Panc1 (cell line): Measurements from ENCODE around the gene CARM1. TPM values are rescaled to one million over a fixed set of nuclear protein-coding genes. Genes with fewer than 3 reads are reported as not detected.

Experiments used
- ATAC-seq: fragments of 200-7000 bp; cut with Tn5 transposase; 2 replicates; pipeline ENCODE4 v1.9.1; 2020; ENCODE audit warnings: mild to moderate bottlenecking, moderate library complexity
- BruUV-seq: library from RNA; stranded (reverse); fragments of 400-500 nt; replicated peaks from 2 replicates; lab custom pipeline; 2021; lab: Mats Ljungman, UMichigan
- CTCF ChIA-PET: fragments of 300-600 bp; sonication (Branson Sonifier 250); formaldehyde crosslinking; loops from one replicate; lab custom pipeline; 2022; ENCODE audit warnings: antibody characterized with exemption; lab: Charles Lee
- POLR2A ChIA-PET: fragments of 300-600 bp; sonication (Branson Sonifier 250); formaldehyde crosslinking; loops from one replicate; lab custom pipeline; 2022; ENCODE audit warnings: antibody characterized with exemption; lab: Charles Lee
- DNase-seq: peaks from one replicate; pipeline ENCODE4 v3.0.0-alpha.2; 2010; ENCODE audit warnings: low read depth, low spot score
- H3K27ac ChIP-seq: 2 replicates; pipeline ENCODE4 v1.5.1; 2011; ENCODE audit warnings: mild to moderate bottlenecking, low read length, inconsistent platforms
- H3K27me3 ChIP-seq: fragments of 200-500 bp; sonication (Bioruptor generic); 2 replicates; pipeline ENCODE4 v1.6.0; 2014; ENCODE audit warnings: low read length, inconsistent platforms; ENCODE audit not compliant: control insufficient read depth, insufficient read depth
- H3K36me3 ChIP-seq: fragments of 200-500 bp; sonication (Bioruptor generic); 2 replicates; pipeline ENCODE4 v1.5.1; 2014; ENCODE audit warnings: inconsistent platforms, mild to moderate bottlenecking, low read length, moderate library complexity; ENCODE audit not compliant: control insufficient read depth, insufficient read depth
- H3K4me1 ChIP-seq: 2 replicates; pipeline ENCODE4 v1.5.1; 2011; ENCODE audit warnings: inconsistent platforms, mild to moderate bottlenecking, low read length, moderate library complexity; ENCODE audit not compliant: control insufficient read depth, insufficient read depth
- H3K4me3 ChIP-seq, 2 experiments: 2 replicates each; pipeline ENCODE4 v1.5.1; 2011 to 2012; ENCODE audit warnings: low read depth in 2 of 2, low read length in 2 of 2, mild to moderate bottlenecking in 2 of 2, inconsistent platforms in 1 of 2, moderate library complexity in 1 of 2
- H3K9me3 ChIP-seq: fragments of 200-500 bp; sonication (Bioruptor generic); 2 replicates; pipeline ENCODE4 v1.5.1; 2014; ENCODE audit warnings: low read depth, mild to moderate bottlenecking, inconsistent platforms, low read length, moderate library complexity; ENCODE audit not compliant: control insufficient read depth, insufficient read depth
- CTCF ChIP-seq: fragments of 450-650 bp; IDR thresholded peaks from 2 replicates; pipeline ENCODE4 v1.5.1; 2017; ENCODE audit warnings: mild to moderate bottlenecking
- POLR2AphosphoS5 ChIP-seq: IDR thresholded peaks from 2 replicates; pipeline ENCODE4 v1.6.1; 2012; ENCODE audit warnings: mild to moderate bottlenecking, low read depth, low read length, moderate library complexity
- SIN3A ChIP-seq: IDR thresholded peaks from 2 replicates; pipeline ENCODE4 v1.6.1; 2012; ENCODE audit warnings: low read depth, mild to moderate bottlenecking, low read length, moderate library complexity, borderline replicate concordance; ENCODE audit not compliant: insufficient read depth
- TCF7L2 ChIP-seq: IDR thresholded peaks from 2 replicates; pipeline ENCODE4 v1.6.1; 2011; ENCODE audit warnings: mild to moderate bottlenecking, low read depth, low read length, inconsistent platforms
- in situ Hi-C: cut with HindIII; loops from 2 replicates; pipeline ENCODE4 v1.10.0; 2016; ENCODE audit warnings: low sequenced_read_pairs, low pct_unique_long_range_greater_than_20kb
- intact Hi-C: fragments of 100-400 bp; cut with micrococcal nuclease; formaldehyde crosslinking; loops from one replicate; pipeline ENCODE4 v1.10.0; 2022; ENCODE audit not compliant: unreplicated experiment
- total RNA-seq: library from RNA; stranded (reverse); gene quantifications from one replicate; pipeline ENCODE4 v1.2.1, GENCODE V29; 2021; ENCODE audit not compliant: unreplicated experiment
- TF ChIP-seq, protein P1 (sequence below), 2 experiments: IDR thresholded peaks; 2 replicates each; pipeline ENCODE4 v1.6.1; 2011 to 2012; ENCODE audit warnings: low read depth in 2 of 2, control low read depth in 1 of 2, low read length in 1 of 2, mild to moderate bottlenecking in 1 of 2, moderate library complexity in 1 of 2; ENCODE audit not compliant: insufficient read depth in 1 of 2

The CARM1 gene
- total RNA-seq, 1 experiment from 2014 or later: 44.9 TPM

DNA sequence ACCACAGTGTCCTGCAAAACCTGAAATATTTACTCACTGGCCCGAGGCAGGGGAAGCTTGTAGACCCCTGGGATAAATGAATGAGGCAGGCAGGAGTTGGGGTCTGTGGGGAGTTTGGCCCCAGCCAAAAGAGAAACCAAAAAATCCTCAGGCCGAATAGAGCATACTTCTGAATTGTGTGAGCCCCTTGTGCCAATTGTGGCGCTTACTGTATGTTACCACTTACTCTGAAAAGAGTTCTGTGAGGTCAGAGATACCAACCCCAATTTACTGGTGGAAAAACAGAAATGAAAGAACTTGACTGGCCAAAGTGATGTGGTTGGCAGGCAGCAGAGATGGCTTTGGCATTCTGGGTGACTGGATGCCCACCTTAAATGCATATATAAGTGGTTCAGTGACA is 6.9 kb downstream of the CARM1 start:
- intact Hi-C loops (no loop called here), in situ Hi-C loops (no loop called here)
- no peak for ATAC-seq
- Histone ChIP-seq H3K27ac (no peak overlapping the region; the same call in 1 of the 2 replicates), H3K4me1 (0 out of 2 replicates have a peak, but pooled peaks cover 6% of the 10 kb centered on the region), H3K4me3 (no peak overlapping the region), H3K9me3 (no peaks in the 10 kb centered on the region), H3K27me3 (no peaks in the 10 kb centered on the region), H3K36me3 (no peaks in the 10 kb centered on the region)
- DNase-seq: no peak
- no TSS peak for BruUV-seq
- ChIA-PET POLR2A (no interaction called here), CTCF (interaction anchor here (0.5 kb wide), 1 partner anchor 20 kb away, joined by 3 read pairs; no protein-coding TSS in a partner anchor)
- TF ChIP-seq SIN3A: no peak

- no TSS peak for BruUV-seq
- no peak overlapping the region for H3K4me3 ChIP-seq
- H3K27ac ChIP-seq: no peak overlapping the region
- H3K36me3 ChIP-seq: no peaks in the 10 kb centered on the region
- DNase-seq (no peak), ATAC-seq (no peak)
- intact Hi-C loops (no loop called here), in situ Hi-C loops (no loop called here)
- ChIA-PET POLR2A (interaction anchor here (0.8 kb wide), 1 partner anchor 47 kb away, joined by 3 read pairs; no protein-coding TSS in a partner anchor), CTCF (interaction anchor here (0.7 kb wide), 1 partner anchor 46 kb away, joined by 9 read pairs; no protein-coding TSS in a partner anchor)
- H3K4me1 ChIP-seq: 0 out of 2 replicates have a peak, but pooled peaks cover 6% of the 10 kb centered on the region
- TF ChIP-seq SIN3A (no peak), TCF7L2 (no peak), CTCF (no peak)
- TF ChIP-seq, protein P1, sequence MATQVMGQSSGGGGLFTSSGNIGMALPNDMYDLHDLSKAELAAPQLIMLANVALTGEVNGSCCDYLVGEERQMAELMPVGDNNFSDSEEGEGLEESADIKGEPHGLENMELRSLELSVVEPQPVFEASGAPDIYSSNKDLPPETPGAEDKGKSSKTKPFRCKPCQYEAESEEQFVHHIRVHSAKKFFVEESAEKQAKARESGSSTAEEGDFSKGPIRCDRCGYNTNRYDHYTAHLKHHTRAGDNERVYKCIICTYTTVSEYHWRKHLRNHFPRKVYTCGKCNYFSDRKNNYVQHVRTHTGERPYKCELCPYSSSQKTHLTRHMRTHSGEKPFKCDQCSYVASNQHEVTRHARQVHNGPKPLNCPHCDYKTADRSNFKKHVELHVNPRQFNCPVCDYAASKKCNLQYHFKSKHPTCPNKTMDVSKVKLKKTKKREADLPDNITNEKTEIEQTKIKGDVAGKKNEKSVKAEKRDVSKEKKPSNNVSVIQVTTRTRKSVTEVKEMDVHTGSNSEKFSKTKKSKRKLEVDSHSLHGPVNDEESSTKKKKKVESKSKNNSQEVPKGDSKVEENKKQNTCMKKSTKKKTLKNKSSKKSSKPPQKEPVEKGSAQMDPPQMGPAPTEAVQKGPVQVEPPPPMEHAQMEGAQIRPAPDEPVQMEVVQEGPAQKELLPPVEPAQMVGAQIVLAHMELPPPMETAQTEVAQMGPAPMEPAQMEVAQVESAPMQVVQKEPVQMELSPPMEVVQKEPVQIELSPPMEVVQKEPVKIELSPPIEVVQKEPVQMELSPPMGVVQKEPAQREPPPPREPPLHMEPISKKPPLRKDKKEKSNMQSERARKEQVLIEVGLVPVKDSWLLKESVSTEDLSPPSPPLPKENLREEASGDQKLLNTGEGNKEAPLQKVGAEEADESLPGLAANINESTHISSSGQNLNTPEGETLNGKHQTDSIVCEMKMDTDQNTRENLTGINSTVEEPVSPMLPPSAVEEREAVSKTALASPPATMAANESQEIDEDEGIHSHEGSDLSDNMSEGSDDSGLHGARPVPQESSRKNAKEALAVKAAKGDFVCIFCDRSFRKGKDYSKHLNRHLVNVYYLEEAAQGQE (IDR thresholded peaks at IDR 0.05; ENCODE audit: insufficient read depth in 1 of 2, low read depth in 2 of 2, low read length in 1 of 2): no peak
- H3K9me3 ChIP-seq: no peaks in the 10 kb centered on the region
- no peaks in the 10 kb centered on the region for H3K27me3 ChIP-seq
Measured at GRCh38 chr19:10881403-10882107, 10.2 kb downstream of the CARM1 start.

DNA sequence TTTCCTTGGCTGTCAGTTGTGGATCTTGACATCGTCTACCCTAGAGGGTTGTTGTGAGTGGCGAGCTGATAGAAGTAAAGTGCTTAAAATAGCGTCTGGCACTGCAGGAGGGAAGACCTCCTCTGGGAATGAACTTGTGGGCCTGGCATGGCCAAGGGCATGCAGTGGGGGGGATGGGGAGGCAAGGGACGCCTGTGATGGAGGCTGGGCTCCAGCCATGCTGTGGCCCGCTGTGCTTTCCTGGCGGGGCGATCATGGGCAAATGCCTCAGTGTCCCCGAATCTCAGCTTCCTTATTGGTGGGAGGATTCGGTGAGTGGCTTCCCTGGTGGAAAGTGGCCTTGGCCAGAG is 10.7 kb downstream of the CARM1 start:
- ATAC-seq: no peak
- BruUV-seq: no TSS peak
- Histone ChIP-seq H3K27me3 (no peaks in the 10 kb centered on the region), H3K4me1 (0 out of 2 replicates have a peak, but pooled peaks cover 6% of the 10 kb centered on the region), H3K9me3 (no peaks in the 10 kb centered on the region), H3K4me3 (no peak overlapping the region), H3K36me3 (no peaks in the 10 kb centered on the region), H3K27ac (no peak overlapping the region)
- POLR2A ChIA-PET: no interaction called here
- TF ChIP-seq, protein P1 (IDR thresholded peaks at IDR 0.05; ENCODE audit: insufficient read depth in 1 of 2, low read depth in 2 of 2, low read length in 1 of 2): no peak
- TF ChIP-seq TCF7L2: no peak
- TF ChIP-seq CTCF: no peak
- TF ChIP-seq SIN3A: no peak
- TF ChIP-seq POLR2AphosphoS5: no peak
- intact Hi-C loops: no loop called here
- no peak for DNase-seq
- in situ Hi-C loops: no loop called here
- CTCF ChIA-PET: interaction anchor here (0.7 kb wide), 1 partner anchor 46 kb away, joined by 9 read pairs; no protein-coding TSS in a partner anchor
